GM10266 (cell line): Measurements from ENCODE around the gene MCF2L.

ENCODE experiments used
- DNase-seq: peaks from one replicate; pipeline ENCODE4 v3.0.0; 2012; ENCODE audit errors: extremely low spot score
- CTCF ChIP-seq: IDR thresholded peaks from 2 replicates; pipeline ENCODE4 v1.5.1; 2012; ENCODE audit warnings: mild to moderate bottlenecking, low read depth; ENCODE audit not compliant: control insufficient read depth, insufficient read depth; ENCODE audit errors: missing control alignments

MCF2L gene

DNA sequence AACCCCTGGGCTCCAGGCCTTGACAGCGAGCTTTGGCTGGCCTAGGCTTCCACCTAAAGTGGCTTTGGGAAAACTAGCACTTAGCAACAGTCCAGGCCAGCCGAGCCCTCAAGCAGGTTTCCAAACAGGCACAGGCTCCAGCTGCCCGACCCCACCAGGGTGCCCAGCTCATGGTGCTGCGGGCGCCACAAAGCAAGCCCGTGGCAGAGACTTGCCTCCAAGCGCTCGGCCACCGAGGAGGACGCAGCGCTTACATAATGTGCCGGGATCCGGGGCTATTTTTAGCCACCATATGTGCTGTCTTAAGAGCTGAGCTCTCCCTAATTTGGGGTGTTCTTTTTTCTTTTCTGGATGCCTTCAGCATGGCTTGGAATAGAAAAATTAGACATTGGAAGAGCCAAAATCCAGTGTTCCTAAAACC, 80.5 kb downstream of the MCF2L start:
- no peak for DNase-seq

GRCh38 chr13:113049981-113050380, 81.0 kb downstream of the MCF2L start:
- DNase-seq: no peak
- no peak for TF ChIP-seq CTCF

More for the DNA sequence above, 80.5 kb downstream of the MCF2L start:
- no peak for TF ChIP-seq CTCF

DNA sequence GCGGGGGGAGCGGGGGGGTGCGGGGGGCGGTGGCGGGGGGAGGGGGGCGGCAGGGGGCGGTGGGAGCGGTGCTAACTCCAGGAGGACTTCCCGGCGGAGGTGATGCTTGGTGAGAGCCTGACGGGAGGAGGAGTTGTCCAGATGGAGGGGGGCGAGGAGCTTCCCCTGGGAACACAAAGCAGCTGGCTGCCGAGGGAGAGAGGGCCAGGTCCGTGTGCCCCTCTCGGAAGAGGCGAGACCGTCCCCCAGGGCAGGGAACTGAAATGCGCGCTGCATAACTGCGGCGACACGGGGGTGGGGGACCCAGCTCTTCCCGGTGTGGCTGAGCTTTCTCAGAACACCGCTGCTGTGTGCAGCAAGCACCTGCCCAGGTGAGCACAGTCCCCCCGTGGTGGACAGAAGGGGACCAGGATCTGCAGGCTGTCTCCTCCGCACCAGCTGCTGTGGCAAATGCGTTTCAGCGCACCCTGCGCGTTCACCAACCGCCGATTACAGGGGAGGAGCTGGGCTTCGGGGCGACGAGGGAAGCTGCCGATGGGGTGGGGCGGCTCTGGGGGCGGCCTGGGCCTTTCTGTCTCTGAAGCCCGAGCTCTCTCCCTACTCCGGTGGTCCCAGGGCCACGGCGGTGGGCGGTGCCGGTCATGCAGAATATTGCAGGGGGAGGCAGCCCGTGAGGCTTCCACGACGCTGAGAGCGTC, 81.9 kb downstream of the MCF2L start:
- TF ChIP-seq CTCF: no peak
- DNase-seq: no peak

DNA sequence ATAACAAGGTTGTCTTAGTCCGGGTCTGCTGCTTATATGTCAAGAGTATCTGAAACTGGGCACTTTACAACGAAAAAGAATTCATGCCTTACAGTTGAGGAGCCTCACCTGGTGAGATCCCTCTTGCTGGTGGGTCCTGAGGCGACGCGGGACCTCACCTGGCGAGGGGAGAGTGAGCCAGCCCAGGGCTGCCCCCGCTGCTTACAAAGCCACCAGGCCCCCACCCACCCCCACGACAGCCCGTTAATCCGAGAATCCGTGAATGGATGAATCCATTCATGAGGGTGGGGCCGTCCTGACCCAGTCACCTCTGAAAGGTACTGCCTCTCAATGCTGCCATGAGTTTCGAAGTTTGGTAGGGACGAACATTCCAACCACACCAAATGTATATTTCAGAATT, 82.6 kb downstream of the MCF2L start:
- TF ChIP-seq CTCF: no peak
- no peak for DNase-seq

DNA sequence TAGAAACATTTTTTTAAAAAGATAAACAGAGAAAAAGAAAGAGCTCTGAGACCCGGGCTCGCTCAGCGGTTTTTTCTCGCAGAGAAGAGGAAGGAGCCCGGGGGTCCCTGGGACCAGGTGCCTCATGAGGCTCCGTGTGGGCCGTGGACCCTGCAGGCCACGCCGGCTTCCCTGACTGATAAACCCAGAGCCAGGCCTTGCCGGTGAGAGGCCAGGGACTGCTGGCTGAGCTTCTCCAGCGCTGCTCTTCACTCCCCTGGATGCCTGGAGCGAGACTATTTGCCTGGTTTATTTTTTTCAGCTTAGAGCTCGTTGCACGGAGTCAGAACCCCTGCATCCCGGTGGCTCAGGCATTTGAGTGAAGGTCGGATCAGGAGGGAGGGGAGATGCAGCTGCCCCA, 83.2 kb downstream of the MCF2L start:
- DNase-seq: no peak

DNA sequence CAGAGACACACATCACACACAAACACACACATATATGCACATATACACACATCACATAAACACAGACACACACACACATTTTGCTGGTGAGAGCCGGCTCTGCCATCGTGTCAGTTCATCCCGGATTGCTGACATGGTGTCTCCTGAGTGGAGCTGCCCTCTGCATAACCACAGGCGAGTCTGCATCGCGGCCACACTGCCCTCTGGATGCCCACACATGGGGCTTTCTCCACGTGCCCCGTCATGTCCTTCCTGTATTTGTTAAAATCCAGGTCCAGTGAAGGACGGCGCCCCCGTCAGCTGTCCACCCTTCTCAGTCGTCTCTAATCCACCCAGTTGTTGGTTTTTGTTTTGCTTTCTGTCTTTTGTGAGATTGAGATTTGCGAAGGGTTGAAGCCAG, 84.0 kb downstream of the MCF2L start:
- no peak for TF ChIP-seq CTCF
- no peak for DNase-seq

More for the DNA sequence above, 83.2 kb downstream of the MCF2L start:
- TF ChIP-seq CTCF: no peak

DNA sequence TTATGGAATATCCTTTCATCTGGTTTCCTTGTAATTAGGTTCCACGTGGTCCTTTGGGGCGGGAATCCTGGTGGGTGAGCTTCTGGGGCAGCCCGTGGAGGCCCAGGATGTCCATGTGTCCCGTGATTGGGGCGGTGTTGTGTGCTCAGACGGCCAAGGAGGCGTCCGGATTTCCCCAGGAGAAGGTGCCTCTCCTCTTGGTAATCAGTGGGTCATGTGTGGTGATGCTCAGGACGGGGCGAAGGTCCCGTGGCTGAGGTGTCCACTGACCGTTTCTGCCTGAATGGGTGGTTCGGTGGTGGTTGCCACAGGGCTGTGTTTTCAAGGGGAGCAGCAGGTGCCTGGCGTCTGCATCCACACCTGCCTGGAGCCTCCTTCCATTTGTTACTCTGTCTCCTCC, 84.4 kb downstream of the MCF2L start:
- no peak for DNase-seq
- TF ChIP-seq CTCF: no peak
